Heart left ventricle (tissue), 16 donors: ENCODE results near the gene EXOC2. TPM values are rescaled to one million over a fixed set of nuclear protein-coding genes. Genes with fewer than 3 reads are reported as not detected.

ENCODE experiments used
- ATAC-seq, 4 donors: fragments of 200-7000 bp; cut with Tn5 transposase; one replicate each; pipeline ENCODE4 v1.9.1; 2020 to 2022; ENCODE audit warnings: moderate library complexity in 4 of 4, mild to moderate bottlenecking in 3 of 4, moderate number of reproducible peaks in 1 of 4
- DNase-seq, 5 donors: peaks; one replicate each; pipeline ENCODE4 v3.0.0-alpha.2; 2020
- H3K27ac ChIP-seq, 12 donors: fragments of 200-600 bp; sonication (generic) in 4 of 12; one replicate each; pipeline versions ENCODE4 v1.5.0 to v1.8.0; 2016 to 2022; ENCODE audit warnings: mild to moderate bottlenecking in 2 of 12
- H3K27me3 ChIP-seq, 9 donors: fragments of 200-600 bp; sonication (generic) in 2 of 9; one replicate each; pipeline versions ENCODE4 v1.5.1 to v1.8.0; 2016 to 2022; ENCODE audit warnings: mild to moderate bottlenecking in 3 of 9
- H3K36me3 ChIP-seq, 9 donors: fragments of 200-600 bp; sonication (generic) in 2 of 9; one replicate each; pipeline versions ENCODE4 v1.5.0 to v1.8.0; 2018 to 2022; ENCODE audit warnings: mild to moderate bottlenecking in 2 of 9
- H3K4me1 ChIP-seq, 12 donors: fragments of 200-600 bp; sonication (generic) in 4 of 12; one replicate each; pipeline versions ENCODE4 v1.5.0 to v1.8.0; 2016 to 2022; ENCODE audit warnings: mild to moderate bottlenecking in 3 of 12
- H3K4me3 ChIP-seq, 12 donors: fragments of 200-600 bp; sonication (generic) in 4 of 12; one replicate each; pipeline versions ENCODE4 v1.5.0 to v1.8.0; 2017 to 2022; ENCODE audit warnings: mild to moderate bottlenecking in 9 of 12, moderate library complexity in 4 of 12
- H3K9me3 ChIP-seq, 12 donors: fragments of 200-600 bp; sonication (generic) in 4 of 12; one replicate each; pipeline versions ENCODE4 v1.5.0 to v1.8.0; 2016 to 2022; ENCODE audit warnings: mild to moderate bottlenecking in 1 of 12
- POLR2A ChIP-seq, 2 donors: fragments of 450-650 bp; IDR thresholded peaks; one replicate each; pipeline ENCODE4 v1.6.1; 2017; ENCODE audit warnings: antibody characterized with exemption in 2 of 2, mild to moderate bottlenecking in 2 of 2, moderate library complexity in 2 of 2
- WGBS, 4 donors: extraction: QIAGEN DNeasy Blood & Tissue Kit in 2 of 4; methylation state at CpG; one replicate each; pipeline versions ENCODE4 v1.1.5 to v1.1.7; 2013 to 2018; 5-methylcytosine and 5-hydroxymethylcytosine counted together
- intact Hi-C, 10 donors: fragments of 100-400 bp; cut with DNase I; formaldehyde crosslinking; loops; one replicate each; pipeline versions ENCODE4 v1.11.1 to v1.14.2; 2022
- polyA plus RNA-seq, 2 donors: library from polyadenylated mRNA; stranded (reverse); fragments of 200-250 nt; gene quantifications; one replicate each; pipeline ENCODE4 v1.2.3, GENCODE V29; 2013
- total RNA-seq, 9 donors: library from RNA; depleted of rRNA in 2 of 9; stranded (reverse); fragments of >200 nt in 2 of 9; fragmentation: NEBNext Ultra II Directional in 3 of 9; extraction: Animal tissue kit (Norgen Biotek cat#: 25700) in 3 of 9; gene quantifications; one replicate each; pipeline versions ENCODE4 v1.1.0 to v1.2.4, GENCODE V29; 2016 to 2023
- TF ChIP-seq, protein P1 (sequence below), 12 donors: fragments of 200-600 bp; sonication (generic) in 4 of 12; IDR thresholded peaks; one replicate each; pipeline versions ENCODE4 v1.5.0 to v1.8.0; 2018 to 2022; ENCODE audit warnings: antibody characterized with exemption in 12 of 12, mild to moderate bottlenecking in 5 of 12
- donor health status: ischemic (EF 13 %, LVEDD 7.1; RV severe dilation, severe dysfunction).
- donor health status: healthy with polysubstance abuse.
- donor health status: DM: no; HTN: yes; CAD: no.
- donor health status: DM: no; HTN: no; CAD: no.
- donor health status: ischemic (EF 25% LVEDD 6.9; RV normal size, moderate dysfunction).
- donor health status: ischemic (EF 25% LVEDD 5.7; RV mildly dilated, moderate dysfunction).
- donor health status: healthy.
- donor health status: DM: yes; HTN: yes; CAD: no.
- donor health status: ischemic (EF 35%, LVEDD 5.7; RV mildly dilated, moderate dysfunction).
- donor health status: nonischemic (EF 11% LVEDD 7.7; RV severe dilation, severe dysfunction).
- donor health status: DM: yes; HTN: yes; CAD: no.
- donor health status: PGD.
- donor health status: ischemic (EF 29% LVEDD 5.4; RV normal size, mild dysfunction).
- donor health status: nonischemic (EF 23%, LVEDD 6.1; RV moderate dilation, normal function).

EXOC2 gene
- total and polyA plus RNA-seq, 11 donors, result 4.4 to 23.0 (median 12.5) TPM

DNA sequence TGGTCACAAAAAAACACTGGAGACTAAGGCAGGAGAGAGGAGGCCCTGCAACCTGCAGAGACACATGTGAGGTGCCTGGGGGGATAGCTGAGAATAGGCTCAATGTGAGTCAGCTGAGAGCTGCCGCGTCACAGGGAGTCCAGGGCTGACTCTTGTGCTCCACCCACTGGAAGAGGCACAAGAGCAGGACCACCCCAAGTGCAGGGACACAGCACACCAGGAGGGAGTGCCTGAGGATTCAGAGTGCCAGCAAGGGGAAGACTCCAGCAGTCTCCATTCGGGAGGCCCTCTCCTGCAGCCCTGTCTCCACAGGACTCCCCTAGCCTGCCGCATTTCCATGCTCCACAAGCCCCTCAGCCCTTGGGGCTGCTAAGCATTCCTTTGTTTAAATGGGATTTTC, 141.5 kb downstream of the EXOC2 start:
- TF ChIP-seq, protein P1, sequence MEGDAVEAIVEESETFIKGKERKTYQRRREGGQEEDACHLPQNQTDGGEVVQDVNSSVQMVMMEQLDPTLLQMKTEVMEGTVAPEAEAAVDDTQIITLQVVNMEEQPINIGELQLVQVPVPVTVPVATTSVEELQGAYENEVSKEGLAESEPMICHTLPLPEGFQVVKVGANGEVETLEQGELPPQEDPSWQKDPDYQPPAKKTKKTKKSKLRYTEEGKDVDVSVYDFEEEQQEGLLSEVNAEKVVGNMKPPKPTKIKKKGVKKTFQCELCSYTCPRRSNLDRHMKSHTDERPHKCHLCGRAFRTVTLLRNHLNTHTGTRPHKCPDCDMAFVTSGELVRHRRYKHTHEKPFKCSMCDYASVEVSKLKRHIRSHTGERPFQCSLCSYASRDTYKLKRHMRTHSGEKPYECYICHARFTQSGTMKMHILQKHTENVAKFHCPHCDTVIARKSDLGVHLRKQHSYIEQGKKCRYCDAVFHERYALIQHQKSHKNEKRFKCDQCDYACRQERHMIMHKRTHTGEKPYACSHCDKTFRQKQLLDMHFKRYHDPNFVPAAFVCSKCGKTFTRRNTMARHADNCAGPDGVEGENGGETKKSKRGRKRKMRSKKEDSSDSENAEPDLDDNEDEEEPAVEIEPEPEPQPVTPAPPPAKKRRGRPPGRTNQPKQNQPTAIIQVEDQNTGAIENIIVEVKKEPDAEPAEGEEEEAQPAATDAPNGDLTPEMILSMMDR (IDR thresholded peaks at IDR 0.05), result peak in 5 of 12 donors; percentile 8 to 21 (median 13)
- TF ChIP-seq POLR2A (IDR thresholded peaks at IDR 0.05), result no peak
- Histone ChIP-seq H3K27me3 (no peaks in the 10 kb centered on the region), H3K27ac (no peak overlapping the region), H3K9me3 (no peaks in the 10 kb centered on the region), H3K4me1 (no peaks in the 10 kb centered on the region), H3K36me3 (peaks cover 0 to 93% (median 70%) of the 10 kb centered on the region in 9 donors), H3K4me3 (no peak overlapping the region)
- ATAC-seq (peak in 3 of 4 donors; percentile 53 to 62 (median 61)), DNase-seq (no peak)
- intact Hi-C loops, result no loop called here
- 58 to 77% (median 68%) methylated on average over 4 of the region's 4 CpGs for WGBS, 4 donors

DNA sequence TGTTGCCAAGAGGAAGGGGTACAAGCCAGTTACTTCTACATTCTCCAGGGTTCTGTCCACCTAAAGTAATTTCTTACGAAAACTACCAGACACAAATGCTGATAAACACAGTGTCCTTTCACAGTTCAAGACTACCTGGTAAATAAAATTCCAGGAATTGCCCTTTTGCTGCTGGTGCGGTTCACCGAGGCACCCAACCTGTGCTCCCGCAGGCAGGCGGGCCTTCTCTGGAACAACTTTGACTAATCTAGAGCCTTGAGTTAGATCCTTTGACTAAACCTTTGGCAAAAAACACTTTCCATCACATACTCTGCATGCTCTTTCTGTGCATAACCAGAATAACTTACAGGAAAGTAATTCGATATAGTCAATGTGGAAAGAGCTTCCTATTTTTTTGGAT, 143.0 kb downstream of the EXOC2 start:
- no peak for ATAC-seq
- DNase-seq, result no peak
- TF ChIP-seq, protein P1 (IDR thresholded peaks at IDR 0.05), result no peak
- TF ChIP-seq POLR2A (IDR thresholded peaks at IDR 0.05), result no peak
- Histone ChIP-seq H3K9me3 (no peaks in the 10 kb centered on the region), H3K27ac (no peak overlapping the region), H3K4me1 (no peaks in the 10 kb centered on the region), H3K4me3 (no peak overlapping the region), H3K36me3 (peaks cover 0 to 83% (median 58%) of the 10 kb centered on the region in 9 donors), H3K27me3 (no peaks in the 10 kb centered on the region)
- intact Hi-C loops, result no loop called here
- WGBS, 4 donors, result 95 to 97% (median 97%) methylated on average over 6 of the region's 6 CpGs

DNA sequence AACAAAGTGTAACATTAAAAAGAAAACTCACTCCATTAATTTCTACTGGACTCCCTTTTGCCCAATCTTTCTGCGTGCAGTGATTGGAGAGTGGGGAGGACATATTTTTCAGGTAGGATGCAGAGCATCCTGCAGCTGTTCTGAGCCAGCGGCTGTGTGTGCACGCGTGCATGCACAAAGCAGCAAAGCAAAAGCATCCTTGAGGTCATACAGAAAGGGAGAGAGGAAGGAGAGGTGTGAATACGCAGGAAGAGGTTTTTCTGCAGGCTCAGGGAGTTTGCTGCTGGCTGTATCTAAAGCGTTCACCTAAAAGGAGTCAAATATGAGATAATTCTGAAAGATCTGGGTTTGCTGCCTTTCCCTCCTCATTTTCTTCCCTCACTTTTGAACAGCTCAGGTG, 144.4 kb downstream of the EXOC2 start:
- TF ChIP-seq, protein P1 (IDR thresholded peaks at IDR 0.05), result no peak
- no peak for TF ChIP-seq POLR2A (IDR thresholded peaks at IDR 0.05)
- Histone ChIP-seq H3K4me3 (no peak overlapping the region), H3K27me3 (no peaks in the 10 kb centered on the region), H3K36me3 (peaks cover 0 to 75% (median 54%) of the 10 kb centered on the region in 9 donors), H3K27ac (no peak overlapping the region), H3K9me3 (no peaks in the 10 kb centered on the region), H3K4me1 (no peaks in the 10 kb centered on the region)
- intact Hi-C loops, result no loop called here
- DNase-seq, result no peak
- WGBS, 4 donors, result 92 to 94% (median 93%) methylated on average over 6 of the region's 6 CpGs
- ATAC-seq, result no peak

DNA sequence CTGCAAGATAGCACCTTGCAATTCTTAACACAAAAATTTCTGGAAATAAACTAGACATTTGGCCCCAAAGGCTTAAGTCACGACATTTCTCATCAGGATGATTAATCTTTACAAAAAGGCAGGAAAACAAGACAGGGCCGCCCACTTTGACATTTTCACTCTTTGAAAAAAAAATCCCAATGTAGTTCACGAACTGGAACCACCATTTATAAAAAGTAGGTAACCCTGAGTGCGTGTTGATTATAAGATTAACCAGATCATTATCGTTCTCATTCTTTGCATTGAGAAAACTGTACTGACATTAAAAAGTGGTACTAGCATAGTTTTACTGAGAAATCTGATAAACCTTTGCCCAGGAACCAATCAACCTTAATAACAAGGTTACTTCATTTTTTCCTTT, 144.8 kb downstream of the EXOC2 start:
- Histone ChIP-seq H3K9me3 (no peaks in the 10 kb centered on the region), H3K36me3 (peaks cover 0 to 75% (median 54%) of the 10 kb centered on the region in 9 donors), H3K27ac (no peak overlapping the region), H3K4me3 (no peak overlapping the region), H3K4me1 (no peaks in the 10 kb centered on the region), H3K27me3 (no peaks in the 10 kb centered on the region)
- 94 to 95% (median 94%) methylated on average over 5 of the region's 5 CpGs for WGBS, 4 donors
- TF ChIP-seq POLR2A (IDR thresholded peaks at IDR 0.05), result no peak
- TF ChIP-seq, protein P1 (IDR thresholded peaks at IDR 0.05), result no peak
- ATAC-seq (no peak), DNase-seq (no peak)
- intact Hi-C loops, result no loop called here
